CD14-positive monocyte (primary cell): ENCODE measurements around the gene CPT1A. TPM values are rescaled to one million over a fixed set of nuclear protein-coding genes. Genes with fewer than 3 reads are reported as not detected.

Source experiments
- DNase-seq, 3 donors: peaks; one replicate each; pipeline ENCODE4 v3.0.0-alpha.2; 2011 to 2022
- H2AFZ ChIP-seq: 2 replicates; pipeline ENCODE4 v1.6.0; 2012; ENCODE audit warnings: mild to moderate bottlenecking, low read depth, low read length, inconsistent platforms; ENCODE audit not compliant: insufficient read depth, poor library complexity, severe bottlenecking
- H3K27ac ChIP-seq, 2 donors: 1 replicate in 1 of 2; 2 replicates in 1 of 2; pipeline ENCODE4 v1.5.1; 2012 to 2013; ENCODE audit warnings: low read length in 2 of 2, control low read depth in 1 of 2, inconsistent platforms in 1 of 2, low read depth in 1 of 2, mild to moderate bottlenecking in 1 of 2
- H3K27me3 ChIP-seq, 2 donors: one replicate each; pipeline versions ENCODE4 v1.6.0 to v1.6.1; 2011 to 2013; ENCODE audit warnings: low read length in 2 of 2; ENCODE audit not compliant: control insufficient read depth in 2 of 2, insufficient read depth in 2 of 2
- H3K36me3 ChIP-seq, 2 donors: replicated peaks in 1 of 2; 1 replicate in 1 of 2; 2 replicates in 1 of 2; pipeline versions ENCODE4 v1.5.1 to v1.6.1; 2012 to 2013; ENCODE audit warnings: low read length in 2 of 2, control low read depth in 1 of 2, inconsistent platforms in 1 of 2, mild to moderate bottlenecking in 1 of 2; ENCODE audit not compliant: insufficient read depth in 2 of 2, control insufficient read depth in 1 of 2
- H3K4me1 ChIP-seq, 2 donors: 1 replicate in 1 of 2; 2 replicates in 1 of 2; pipeline versions ENCODE4 v1.5.1 to v1.6.1; 2012 to 2013; ENCODE audit warnings: low read length in 2 of 2, control low read depth in 1 of 2, inconsistent platforms in 1 of 2, mild to moderate bottlenecking in 1 of 2, moderate library complexity in 1 of 2; ENCODE audit not compliant: insufficient read depth in 2 of 2, control insufficient read depth in 1 of 2
- H3K4me2 ChIP-seq: replicated peaks from 2 replicates; pipeline ENCODE3; 2012; ENCODE audit warnings: low read length, moderate library complexity, mild to moderate bottlenecking; ENCODE audit not compliant: poor library complexity, severe bottlenecking; ENCODE audit errors: extremely low read depth
- H3K4me3 ChIP-seq, 3 experiments: fragments of 200-600 bp in 1 of 3; sonication (generic) in 1 of 3; replicated peaks in 1 of 3; 1 replicate in 2 of 3; 2 replicates in 1 of 3; pipeline ENCODE4 v1.5.1; 2011 to 2013; ENCODE audit warnings: low read length in 3 of 3, mild to moderate bottlenecking in 3 of 3, control low read depth in 2 of 3, low read depth in 2 of 3, inconsistent platforms in 1 of 3, moderate library complexity in 1 of 3
- H3K79me2 ChIP-seq: 2 replicates; pipeline ENCODE4 v1.6.0; 2012; ENCODE audit warnings: mild to moderate bottlenecking, control low read depth, inconsistent platforms, low read length, moderate library complexity; ENCODE audit not compliant: insufficient read depth
- H3K9ac ChIP-seq: 2 replicates; pipeline ENCODE4 v1.6.0; 2017; ENCODE audit warnings: low read length, mild to moderate bottlenecking; ENCODE audit not compliant: insufficient read depth, poor library complexity, severe bottlenecking
- H3K9me3 ChIP-seq, 2 donors: replicated peaks in 1 of 2; 1 replicate in 1 of 2; 2 replicates in 1 of 2; pipeline versions ENCODE4 v1.5.1 to v1.6.1; 2012 to 2013; ENCODE audit warnings: low read length in 2 of 2, control low read depth in 1 of 2; ENCODE audit not compliant: control insufficient read depth in 1 of 2, insufficient read depth in 1 of 2
- H4K20me1 ChIP-seq: 2 replicates; pipeline ENCODE4 v1.6.0; 2012; ENCODE audit warnings: mild to moderate bottlenecking, low read length, control low read depth, moderate library complexity; ENCODE audit not compliant: insufficient read depth
- H3K27ac Mint-ChIP-seq, 7 donors: one replicate each; pipeline ENCODE4 v1.8.0; 2020; ENCODE audit warnings: mild to moderate bottlenecking in 7 of 7, mixed read lengths in 7 of 7, moderate library complexity in 6 of 7, inconsistent platforms in 2 of 7
- H3K27me3 Mint-ChIP-seq, 3 donors: one replicate each; pipeline ENCODE4 v1.8.0; 2021 to 2022; ENCODE audit warnings: low read depth in 3 of 3, mild to moderate bottlenecking in 3 of 3, mixed read lengths in 3 of 3, moderate library complexity in 3 of 3, inconsistent platforms in 1 of 3
- H3K36me3 Mint-ChIP-seq, 2 donors: one replicate each; pipeline ENCODE4 v1.8.0; 2020; ENCODE audit warnings: mixed read lengths in 2 of 2, inconsistent platforms in 1 of 2, mild to moderate bottlenecking in 1 of 2
- H3K4me1 Mint-ChIP-seq: one replicate; pipeline ENCODE4 v1.8.0; 2020; ENCODE audit warnings: mild to moderate bottlenecking, mixed read lengths
- H3K4me3 Mint-ChIP-seq, 2 donors: one replicate each; pipeline ENCODE4 v1.8.0; 2020; ENCODE audit warnings: mild to moderate bottlenecking in 2 of 2, mixed read lengths in 2 of 2, moderate library complexity in 1 of 2
- H3K9me3 Mint-ChIP-seq, 7 donors: one replicate each; pipeline ENCODE4 v1.8.0; 2020 to 2022; ENCODE audit warnings: mixed read lengths in 7 of 7, mild to moderate bottlenecking in 6 of 7, moderate library complexity in 6 of 7, inconsistent platforms in 2 of 7
- CTCF ChIP-seq: fragments of 200-600 bp; IDR thresholded peaks from one replicate; pipeline ENCODE4 v1.8.0; 2022; ENCODE audit warnings: antibody characterized with exemption, mild to moderate bottlenecking
- WGBS: methylation state at CpG from one replicate; pipeline ENCODE4 v1.1.5; 2013; ENCODE audit warnings: missing lambda C conversion rate; ENCODE audit not compliant: insufficient coverage; 5-methylcytosine and 5-hydroxymethylcytosine counted together
- intact Hi-C, 2 donors: fragments of 100-400 bp; cut with micrococcal nuclease; formaldehyde crosslinking; loops; one replicate each; pipeline versions ENCODE4 v1.15.0 to v1.15.1; 2023
- polyA plus RNA-seq, 3 donors: library from polyadenylated mRNA; depleted of rRNA in 1 of 3; unstranded in 2 of 3; stranded (reverse) in 1 of 3; fragments of 300-500 nt in 2 of 3; fragments of >200 nt in 1 of 3; fragmentation: Illumina TruSeq in 2 of 3; gene quantifications; 1 replicate in 2 of 3; 2 replicates in 1 of 3; pipeline ENCODE4 v1.2.3, GENCODE V29; 2012 to 2021

CPT1A gene
- polyA plus RNA-seq, 3 donors, result 5.6 to 42.5 (median 7.0) TPM

GRCh38 chr11:68872216-68873003 is 30.7 kb upstream of the CPT1A start:
- no peak overlapping the region for H3K4me3 ChIP-seq
- H3K36me3 Mint-ChIP-seq, result no peaks in the 10 kb centered on the region
- H3K9me3 ChIP-seq, result peaks cover 0 to 3% of the 10 kb centered on the region in 2 donors
- no peaks in the 10 kb centered on the region for H3K79me2 ChIP-seq
- peaks cover 7 to 13% of the 10 kb centered on the region in 2 donors for H3K4me1 ChIP-seq
- no peak overlapping the region for H3K4me3 Mint-ChIP-seq
- no peaks in the 10 kb centered on the region for H4K20me1 ChIP-seq
- H2AFZ ChIP-seq, result no peak overlapping the region
- no peak for DNase-seq
- peaks cover 6 to 10% (median 6%) of the 10 kb centered on the region in 3 donors for H3K27me3 Mint-ChIP-seq
- no peak overlapping the region for H3K27ac ChIP-seq
- peaks cover 2 to 12% (median 7%) of the 10 kb centered on the region in 7 donors for H3K9me3 Mint-ChIP-seq
- no peak for TF ChIP-seq CTCF
- no peak overlapping the region for H3K27ac Mint-ChIP-seq
- intact Hi-C loops, result no loop called here
- H3K27me3 ChIP-seq, result no peaks in the 10 kb centered on the region
- no peak overlapping the region for H3K9ac ChIP-seq
- over 99% methylated on average over 8 of the region's 12 CpGs for WGBS
- H3K36me3 ChIP-seq, result no peaks in the 10 kb centered on the region
- no peak overlapping the region for H3K4me2 ChIP-seq
- peaks cover 22% of the 10 kb centered on the region for H3K4me1 Mint-ChIP-seq

GRCh38 chr11:68870470-68870869 is 28.8 kb upstream of the CPT1A start:
- H3K4me2 ChIP-seq, result peak overlapping the region; percentile 75
- Mint-ChIP-seq H3K36me3 (no peaks in the 10 kb centered on the region), H3K27me3 (peaks cover 4 to 7% (median 6%) of the 10 kb centered on the region in 3 donors), H3K4me3 (peak overlapping the region; percentile 98 to 99), H3K4me1 (peaks cover 19% of the 10 kb centered on the region), H3K27ac (peak overlapping the region in 4 of 7 donors; percentile 8 to 82 (median 47)), H3K9me3 (peaks cover 0 to 3% (median 1%) of the 10 kb centered on the region in 7 donors)
- H2AFZ ChIP-seq, result peak overlapping the region; percentile 74
- no peaks in the 10 kb centered on the region for H3K36me3 ChIP-seq
- H3K27me3 ChIP-seq, result no peaks in the 10 kb centered on the region
- peak overlapping the region; percentile 55 for H3K9ac ChIP-seq
- H3K4me3 ChIP-seq, result peak overlapping the region; percentile 51 to 90 (median 80)
- no peaks in the 10 kb centered on the region for H4K20me1 ChIP-seq
- H3K4me1 ChIP-seq, result peaks cover 7 to 13% of the 10 kb centered on the region in 2 donors
- no peak for TF ChIP-seq CTCF
- intact Hi-C loops, result no loop called here
- DNase-seq, result peak in 1 of 3 donors; percentile 13
- no peaks in the 10 kb centered on the region for H3K9me3 ChIP-seq
- 49% methylated on average over 8 of the region's 9 CpGs for WGBS
- peak overlapping the region in 1 of 2 donors; percentile 46 for H3K27ac ChIP-seq
- H3K79me2 ChIP-seq, result no peaks in the 10 kb centered on the region
